Measurements from ENCODE around the gene ABCA1. TPM values are rescaled to one million over a fixed set of nuclear protein-coding genes. Genes with fewer than 3 reads are reported as not detected.

Gene ABCA1
- polyA plus RNA-seq, 1 donor (not counting 4 experiments of a cell fraction or from before 2014, with no cell fraction given): 23.0 TPM

GRCh38 chr9:104786293-104786692 is 141.7 kb downstream of the ABCA1 start:
- DNase-seq (ENCODE audit: low read depth, low spot score) (no peak), FAIRE-seq (no peak)
- H3K4me2 ChIP-seq (ENCODE audit: control insufficient read depth, extremely low read depth, insufficient read depth, low read depth, low read length): no peak overlapping the region
- H3K4me3 ChIP-seq (ENCODE audit: control insufficient read depth in 2 of 3, extremely low read depth in 1 of 3, insufficient read depth in 2 of 3, low read depth in 1 of 3, low read length in 3 of 3): no peak overlapping the region
- H3K9me1 ChIP-seq (ENCODE audit: control insufficient read depth, extremely low read depth, insufficient read depth, low read length): no peaks in the 10 kb centered on the region
- H4K20me1 ChIP-seq (ENCODE audit: control insufficient read depth, extremely low read depth, insufficient read depth, low read length): peaks cover 3% of the 10 kb centered on the region
- TF ChIP-seq EZH2 (IDR thresholded peaks at IDR 0.05; ENCODE audit: low read length): no peak
- no peak for TF ChIP-seq CTCF (optimal IDR thresholded peaks at IDR 0.05 in 1 of 3, IDR thresholded peaks at IDR 0.05 in 1 of 3, conservative IDR thresholded peaks at IDR 0.05 in 1 of 3; ENCODE audit: extremely low read depth in 1 of 3, insufficient read depth in 2 of 3, low read length in 3 of 3)
- H2AFZ ChIP-seq (ENCODE audit: control insufficient read depth, low read length): no peak overlapping the region
- H3K27me3 ChIP-seq (ENCODE audit: control insufficient read depth, extremely low read depth, insufficient read depth, low read length): no peaks in the 10 kb centered on the region
- H3K4me1 ChIP-seq (ENCODE audit: control insufficient read depth, extremely low read depth, insufficient read depth, low read length): no peaks in the 10 kb centered on the region
- no peaks in the 10 kb centered on the region for H3K9me3 ChIP-seq (ENCODE audit: control insufficient read depth, low read depth, low read length)
- no peak overlapping the region for H3K27ac ChIP-seq (ENCODE audit: control insufficient read depth, insufficient read depth, low read length)
- no peaks in the 10 kb centered on the region for H3K79me2 ChIP-seq (ENCODE audit: control insufficient read depth, insufficient read depth, low read length)
- H3K9ac ChIP-seq (ENCODE audit: control insufficient read depth, extremely low read depth, insufficient read depth, low read length): no peak overlapping the region
- H3K36me3 ChIP-seq (ENCODE audit: control insufficient read depth in 2 of 2, extremely low read depth in 1 of 2, insufficient read depth in 2 of 2, low read length in 2 of 2): peaks cover 15 to 33% of the 10 kb centered on the region in 2 experiments
- dilution Hi-C loops (cut with MboI; ENCODE audit: extremely low pct_ligation_motif_present, low sequenced_read_pairs): no loop called here

- peaks cover 3% of the 10 kb centered on the region for H4K20me1 ChIP-seq (ENCODE audit: control insufficient read depth, extremely low read depth, insufficient read depth, low read length)
- no peak overlapping the region for H2AFZ ChIP-seq (ENCODE audit: control insufficient read depth, low read length)
- peaks cover 15 to 31% of the 10 kb centered on the region in 2 experiments for H3K36me3 ChIP-seq (ENCODE audit: control insufficient read depth in 2 of 2, extremely low read depth in 1 of 2, insufficient read depth in 2 of 2, low read length in 2 of 2)
- no peak overlapping the region for H3K4me2 ChIP-seq (ENCODE audit: control insufficient read depth, extremely low read depth, insufficient read depth, low read depth, low read length)
- no peaks in the 10 kb centered on the region for H3K9me3 ChIP-seq (ENCODE audit: control insufficient read depth, low read depth, low read length)
- no peaks in the 10 kb centered on the region for H3K79me2 ChIP-seq (ENCODE audit: control insufficient read depth, insufficient read depth, low read length)
- no peak overlapping the region for H3K9ac ChIP-seq (ENCODE audit: control insufficient read depth, extremely low read depth, insufficient read depth, low read length)
- DNase-seq (ENCODE audit: low read depth, low spot score): no peak
- dilution Hi-C loops (cut with MboI; ENCODE audit: extremely low pct_ligation_motif_present, low sequenced_read_pairs): no loop called here
- TF ChIP-seq CTCF (optimal IDR thresholded peaks at IDR 0.05 in 1 of 3, IDR thresholded peaks at IDR 0.05 in 1 of 3, conservative IDR thresholded peaks at IDR 0.05 in 1 of 3; ENCODE audit: extremely low read depth in 1 of 3, insufficient read depth in 2 of 3, low read length in 3 of 3): no peak
- no peak for TF ChIP-seq EZH2 (IDR thresholded peaks at IDR 0.05; ENCODE audit: low read length)
- no peaks in the 10 kb centered on the region for H3K27me3 ChIP-seq (ENCODE audit: control insufficient read depth, extremely low read depth, insufficient read depth, low read length)
- FAIRE-seq: no peak
- H3K4me3 ChIP-seq (ENCODE audit: control insufficient read depth in 2 of 3, extremely low read depth in 1 of 3, insufficient read depth in 2 of 3, low read depth in 1 of 3, low read length in 3 of 3): no peak overlapping the region
- no peaks in the 10 kb centered on the region for H3K9me1 ChIP-seq (ENCODE audit: control insufficient read depth, extremely low read depth, insufficient read depth, low read length)
- H3K4me1 ChIP-seq (ENCODE audit: control insufficient read depth, extremely low read depth, insufficient read depth, low read length): no peaks in the 10 kb centered on the region
- H3K27ac ChIP-seq (ENCODE audit: control insufficient read depth, insufficient read depth, low read length): no peak overlapping the region
Measured at GRCh38 chr9:104784098-104784497, 143.9 kb downstream of the ABCA1 start.

Measured in keratinocyte (primary cell).